Effector CD8-positive, alpha-beta T cell (primary cell): Measurements from ENCODE around the gene SFTPB.
"Not testable (repeated sequence)": the region's sequence is repeated elsewhere in the genome, so short reads cannot be mapped to it uniquely, and the experiment has no call there.

Experiments used
- DNase-seq: peaks from one replicate; lab custom pipeline; 2025; lab: John Stamatoyannopoulos, UW
- total RNA-seq, 4 experiments: gene quantifications; one replicate each; lab custom pipeline; 2026; lab: John Stamatoyannopoulos, UW

Gene SFTPB
- 0 to 0.18 (median 0) reads per million in 4 experiments for total RNA-seq

DNA sequence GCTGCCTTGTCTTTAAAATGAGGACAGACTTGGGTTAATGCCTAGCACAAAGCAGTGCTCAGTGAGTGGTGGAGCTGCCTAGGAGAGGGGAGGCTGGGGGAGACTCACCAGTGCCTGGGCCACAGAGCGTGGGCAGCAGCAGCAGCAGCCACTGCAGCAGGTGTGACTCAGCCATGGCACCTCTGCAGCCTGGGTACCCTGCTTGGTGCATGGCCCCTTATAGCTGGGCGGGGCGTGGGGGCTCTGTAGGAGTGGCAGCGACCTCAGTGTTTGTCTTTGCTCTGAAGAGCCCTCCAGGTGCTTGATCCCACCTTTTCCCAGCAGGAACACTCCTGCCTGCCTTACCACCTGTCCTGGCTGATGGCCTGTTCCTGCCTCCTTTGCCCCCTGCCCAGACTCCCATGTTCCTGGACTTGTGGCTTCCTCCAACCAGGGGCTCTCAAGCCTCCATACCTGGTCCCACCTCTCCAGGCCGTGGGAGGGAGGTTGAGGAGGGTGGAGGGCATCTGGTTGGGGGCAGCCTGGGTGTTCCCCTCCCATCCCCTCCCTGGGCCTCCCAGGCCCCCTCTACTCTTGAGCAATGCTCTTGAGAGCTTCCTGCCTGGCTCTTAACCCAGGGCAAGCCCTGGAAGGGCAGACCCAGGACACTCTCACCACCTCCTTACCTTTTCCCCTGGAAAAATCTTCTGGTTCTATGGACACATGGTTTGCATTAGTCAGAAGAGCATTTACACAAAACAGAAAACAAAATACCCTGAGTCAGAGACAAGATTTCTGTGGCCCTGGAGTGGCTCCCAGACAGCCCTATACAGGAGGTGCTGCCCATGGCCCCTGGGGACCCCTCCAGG, at the start of gene SFTPB:
Gene SFTPB (minus strand): TSS at position 191 of the 848 bp plus-strand sequence. CDS start 16 bp downstream, at position 175.
- no peak for DNase-seq

DNA sequence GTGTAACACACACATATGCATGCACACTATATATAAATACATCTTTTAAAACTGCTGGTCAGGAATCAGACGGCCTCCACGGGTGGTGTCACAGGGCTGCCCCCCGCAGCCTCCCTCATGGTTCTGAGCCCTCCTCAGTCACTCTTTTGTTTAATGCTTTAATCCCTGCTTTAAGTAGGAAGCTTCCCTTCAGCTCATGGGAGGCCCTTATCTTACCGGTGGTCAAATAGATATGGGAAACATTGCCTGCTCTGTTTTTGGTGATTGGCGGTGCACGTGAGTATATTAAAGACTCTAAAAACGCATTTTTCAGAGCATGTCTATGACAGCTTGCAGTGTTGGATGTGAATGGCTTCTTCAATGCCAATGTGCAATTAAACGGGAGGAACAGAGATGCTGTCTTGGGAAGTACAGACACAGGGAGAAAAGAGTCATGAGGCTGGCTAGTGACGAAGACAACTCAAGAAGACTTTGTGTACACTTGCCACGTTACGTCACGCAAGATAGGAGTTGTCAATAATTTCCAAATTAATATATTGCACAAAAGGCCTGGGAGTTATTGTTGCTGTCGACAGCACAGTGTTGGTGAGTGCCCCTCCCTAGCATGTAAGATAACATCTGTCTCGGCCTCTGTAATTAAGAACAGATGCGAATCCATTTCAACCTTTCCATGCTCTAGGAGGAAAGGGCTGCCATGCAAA, 49.5 kb upstream of the SFTPB start:
- no peak for DNase-seq

DNA sequence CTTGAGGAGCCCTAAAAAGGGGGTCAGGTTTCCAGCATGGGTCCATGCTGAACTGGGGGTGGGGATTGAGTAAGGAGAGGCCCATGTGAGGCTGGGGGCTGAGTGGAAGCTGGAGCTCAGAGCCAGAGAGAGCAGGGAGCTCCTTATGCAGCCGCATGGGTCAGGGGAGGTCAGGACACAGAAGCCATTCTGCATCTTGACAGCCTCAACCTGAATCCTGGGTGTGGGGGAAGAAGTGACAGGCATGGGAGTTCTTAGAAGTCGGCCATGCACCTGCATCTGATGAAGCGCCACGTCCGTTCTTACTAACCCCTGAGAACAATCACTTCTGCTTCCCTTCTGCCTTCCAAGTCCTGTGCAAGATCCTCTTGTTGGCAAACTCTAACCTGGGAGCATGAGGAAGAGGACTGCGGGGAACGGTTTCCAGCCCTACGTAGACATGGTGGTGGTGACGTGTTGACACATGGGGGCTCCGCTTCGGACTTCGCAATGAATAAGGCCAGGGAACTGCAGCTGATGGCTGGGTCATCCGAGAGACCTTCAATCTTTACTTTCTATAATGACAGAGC, 48.4 kb upstream of the SFTPB start:
- no peak for DNase-seq

DNA sequence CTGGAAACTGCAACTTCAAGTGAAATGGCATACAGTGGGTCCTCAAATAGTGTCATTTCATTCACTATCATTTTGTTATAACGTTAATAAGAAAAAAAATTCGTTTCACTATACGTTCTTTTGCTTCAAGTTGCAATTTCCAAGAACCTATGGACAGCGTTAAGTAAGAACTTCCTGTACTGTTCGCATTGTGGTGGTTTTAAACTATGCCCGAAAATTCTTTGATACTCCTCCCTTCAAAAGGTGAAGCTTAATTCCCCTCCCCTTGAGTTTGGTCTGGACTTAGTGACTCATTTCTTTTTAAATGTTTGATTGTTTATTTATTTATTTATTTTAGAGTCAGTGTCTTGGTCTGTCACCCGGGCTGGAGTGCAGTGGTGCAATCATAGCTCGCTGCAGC, 46.8 kb upstream of the SFTPB start:
- no peak for DNase-seq

DNA sequence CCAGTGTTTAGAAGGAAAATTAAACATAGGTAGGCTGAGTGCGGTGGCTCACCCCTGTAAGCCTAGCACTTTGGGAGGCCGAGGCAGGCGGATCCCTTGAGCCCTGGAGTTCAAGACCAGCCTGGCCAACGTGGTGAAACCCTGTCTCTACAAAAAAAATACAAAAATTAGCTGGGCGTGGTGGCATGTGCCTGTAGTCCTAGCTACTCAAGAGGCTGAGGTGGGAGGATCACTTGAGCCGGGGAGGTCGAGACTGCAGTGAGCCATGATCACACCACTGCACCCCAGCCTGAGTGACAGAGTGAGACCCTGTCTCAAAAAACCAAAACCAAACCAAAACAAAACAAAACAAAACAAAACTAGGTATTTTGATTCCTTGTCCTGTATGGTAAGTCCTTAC, 46.4 kb upstream of the SFTPB start:
- not testable (repeated sequence) for DNase-seq

DNA sequence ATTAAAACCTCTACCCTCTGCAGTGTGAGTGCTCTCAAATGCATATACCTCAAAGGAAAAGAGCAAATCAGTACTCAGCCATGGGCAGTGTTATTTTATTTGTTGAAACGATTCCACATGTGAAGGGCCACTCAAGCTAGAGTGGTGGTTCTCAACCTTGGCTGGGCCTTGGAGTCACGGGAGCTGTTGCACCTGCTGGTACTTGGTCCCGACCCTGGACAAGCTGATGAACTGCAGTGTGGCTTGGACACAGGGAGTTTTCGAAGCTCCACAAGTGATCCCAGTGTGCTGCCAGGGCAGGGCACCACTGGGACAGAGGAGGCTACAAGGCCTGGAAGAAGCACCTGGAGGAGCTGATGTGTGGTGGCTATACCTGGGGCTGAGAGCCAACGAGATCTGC, 45.8 kb upstream of the SFTPB start:
- no peak for DNase-seq

DNA sequence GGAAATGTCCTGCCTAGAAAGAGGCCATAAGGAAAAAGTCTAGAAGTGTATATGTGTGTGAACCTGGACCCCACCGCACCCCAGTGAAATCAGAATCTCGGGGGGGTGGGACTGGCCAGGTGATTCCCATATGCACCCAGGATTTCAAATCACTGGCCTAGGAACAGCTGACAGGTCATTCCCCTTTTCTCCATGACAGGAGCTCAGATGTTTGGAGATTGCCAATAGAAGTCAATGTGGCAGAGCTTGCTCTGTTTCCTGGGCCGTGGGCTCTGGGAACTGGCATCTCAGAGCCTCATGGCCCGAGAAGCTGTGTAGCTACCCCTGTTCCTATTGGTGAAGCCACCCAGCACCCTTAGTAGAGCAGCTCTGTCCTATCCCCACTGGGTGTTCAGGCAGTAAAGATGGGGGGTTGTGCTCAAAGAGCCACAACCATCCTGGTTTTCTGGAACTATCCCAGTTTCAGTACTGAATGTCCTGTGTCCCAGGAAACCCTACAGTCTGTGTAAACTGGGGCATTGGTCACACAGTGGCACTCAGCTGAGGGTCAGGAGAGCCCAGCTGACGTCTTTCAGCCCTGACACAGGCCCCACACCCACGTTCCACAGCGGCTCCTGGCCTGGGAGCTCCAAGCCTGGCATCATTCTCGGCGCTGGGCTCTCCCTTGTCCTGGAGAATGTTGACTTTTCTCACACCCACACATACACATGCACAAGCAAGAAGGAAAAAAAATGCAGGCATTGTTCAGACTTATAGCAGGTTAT, 45.0 kb upstream of the SFTPB start:
- no peak for DNase-seq

DNA sequence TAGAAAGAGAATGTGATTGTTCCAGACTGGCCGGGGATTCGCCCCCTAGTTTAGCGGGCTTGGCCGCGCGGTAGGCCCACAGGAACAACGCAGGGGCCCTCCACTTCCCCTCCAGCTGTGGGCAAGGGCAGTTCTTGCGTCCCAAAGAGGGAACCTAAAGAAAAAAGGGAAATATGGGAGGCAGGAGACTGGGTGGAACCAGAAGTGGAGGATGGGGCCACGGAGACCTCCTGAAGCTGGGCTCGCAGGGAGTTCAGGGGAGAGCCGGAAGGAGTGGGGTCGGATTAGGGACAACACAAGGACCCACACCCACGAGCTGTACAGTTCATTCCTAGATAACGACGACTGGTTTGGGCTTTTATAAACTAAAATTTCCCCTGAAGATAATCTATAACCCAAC, 44.3 kb upstream of the SFTPB start:
- DNase-seq = no peak

DNA sequence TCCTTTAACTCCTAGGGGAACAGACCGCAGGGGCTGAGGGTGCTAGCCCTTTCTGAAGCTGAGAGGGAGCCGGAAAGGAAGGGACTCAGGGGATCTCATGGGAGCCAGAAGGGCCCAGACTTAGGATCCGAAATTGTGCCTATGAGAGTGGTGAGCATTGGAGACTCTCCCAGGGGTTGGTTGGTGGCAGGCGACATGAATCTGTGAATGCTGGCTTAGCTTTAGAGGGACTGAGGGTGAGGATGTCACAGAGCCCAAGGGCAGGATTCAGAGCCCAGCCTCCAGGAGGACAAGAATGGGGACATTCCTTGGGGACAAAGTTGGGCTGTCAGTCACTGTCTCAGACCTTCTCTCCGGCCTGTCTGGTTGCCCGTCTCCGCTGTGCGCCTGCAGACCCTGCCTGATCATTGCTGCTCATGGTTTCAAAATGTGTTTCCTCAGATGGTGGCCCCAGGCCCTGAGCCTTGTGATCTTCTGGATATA, 43.6 kb upstream of the SFTPB start:
- DNase-seq = no peak

DNA sequence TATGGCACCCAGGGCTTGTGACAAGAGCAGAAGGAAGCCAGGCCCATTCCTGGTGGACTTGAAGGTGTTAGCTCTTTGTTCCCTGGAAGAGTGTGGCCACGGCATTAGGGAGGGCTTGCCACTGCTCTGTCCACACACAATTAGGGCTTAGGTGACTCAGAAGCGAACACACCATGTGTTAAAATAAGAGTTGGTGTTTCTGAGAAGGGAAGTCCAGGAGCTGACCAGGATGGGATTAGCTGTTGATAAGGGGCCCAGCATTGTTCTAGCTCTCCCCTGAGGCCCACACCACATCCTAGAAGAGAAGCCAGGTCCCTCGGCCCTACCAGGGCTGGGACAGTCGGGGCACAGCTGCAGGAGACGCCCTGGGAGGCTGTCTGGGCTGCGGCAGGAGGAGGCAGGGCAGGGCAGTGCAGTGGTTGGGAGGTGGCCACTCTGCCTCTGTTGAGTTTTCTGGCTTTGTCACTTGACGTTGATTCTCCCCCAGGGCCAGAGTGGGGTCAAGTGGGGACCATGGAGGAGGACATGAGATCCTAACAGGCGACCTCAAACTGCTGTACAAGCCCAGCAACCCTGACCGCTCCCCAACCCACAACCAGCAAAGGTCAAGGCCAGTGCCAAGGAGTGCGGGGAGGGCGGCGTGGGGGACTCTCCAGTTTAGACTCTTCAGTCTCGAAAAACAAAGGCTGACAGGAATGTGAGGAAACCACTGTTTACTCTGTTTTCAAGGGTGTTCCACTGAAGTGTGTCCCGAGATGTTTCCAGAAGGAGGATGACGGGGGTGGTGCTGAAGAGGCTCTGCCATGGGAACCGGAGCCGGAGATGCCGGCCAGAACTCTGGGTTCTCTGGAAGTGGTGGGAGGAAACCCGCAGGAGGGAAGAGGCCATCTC, 42.9 kb upstream of the SFTPB start:
- no peak for DNase-seq

DNA sequence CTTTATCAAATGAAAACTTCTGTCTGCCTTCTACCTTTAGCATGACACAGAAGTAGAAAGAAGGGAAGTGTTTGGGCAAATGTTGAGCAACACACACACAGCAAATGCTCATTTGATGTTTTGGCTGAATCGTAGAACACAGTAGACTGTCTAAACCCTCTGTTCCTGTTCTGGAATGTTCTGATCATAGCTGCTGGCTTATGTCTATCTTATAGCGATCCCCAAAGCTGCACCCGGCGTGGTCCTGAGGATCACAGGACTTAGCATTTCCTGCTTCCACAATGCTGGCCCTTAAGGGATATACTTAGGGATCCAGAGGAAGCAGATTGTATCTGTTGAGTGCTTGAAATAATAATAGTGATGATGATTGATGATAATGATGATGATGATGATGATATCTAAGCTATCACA, 41.4 kb upstream of the SFTPB start:
- no peak for DNase-seq

DNA sequence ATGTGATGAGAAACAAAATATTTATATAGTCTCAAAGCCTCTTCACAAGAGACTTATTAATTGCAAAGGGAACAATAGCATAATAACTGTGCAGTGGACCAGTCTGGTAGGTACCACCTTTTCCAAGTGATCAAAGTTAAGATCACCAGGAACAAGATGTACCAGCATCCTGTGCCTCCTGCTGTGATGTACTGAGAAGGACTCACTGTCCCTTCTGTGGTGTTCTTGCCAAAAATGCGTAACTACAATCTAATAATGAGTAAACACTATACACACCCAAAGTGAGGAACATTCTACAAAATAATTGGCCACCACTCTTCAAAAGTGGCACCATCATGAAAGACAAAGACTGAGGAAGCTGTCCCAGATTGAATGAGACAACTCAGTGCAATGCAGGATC, 40.6 kb upstream of the SFTPB start:
- DNase-seq = no peak

DNA sequence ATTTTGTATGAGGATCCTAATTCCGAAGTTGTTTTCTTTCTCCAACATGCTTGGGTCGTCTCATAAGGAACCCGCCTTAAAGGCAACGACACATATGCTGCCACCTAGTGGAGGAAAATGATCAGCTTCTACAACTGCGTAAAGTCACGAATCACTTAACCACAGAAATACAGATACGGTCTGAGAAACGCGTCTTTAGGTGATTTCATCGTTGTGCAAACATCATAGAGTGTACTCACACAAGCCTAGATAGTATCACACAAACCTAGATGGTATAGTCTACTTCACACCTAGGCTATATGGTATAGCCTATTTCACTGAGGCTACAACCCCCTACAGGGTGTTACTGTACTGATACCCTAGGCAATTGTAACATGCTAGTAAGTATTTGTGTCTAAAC, 39.3 kb upstream of the SFTPB start:
- DNase-seq = peak; percentile 15

DNA sequence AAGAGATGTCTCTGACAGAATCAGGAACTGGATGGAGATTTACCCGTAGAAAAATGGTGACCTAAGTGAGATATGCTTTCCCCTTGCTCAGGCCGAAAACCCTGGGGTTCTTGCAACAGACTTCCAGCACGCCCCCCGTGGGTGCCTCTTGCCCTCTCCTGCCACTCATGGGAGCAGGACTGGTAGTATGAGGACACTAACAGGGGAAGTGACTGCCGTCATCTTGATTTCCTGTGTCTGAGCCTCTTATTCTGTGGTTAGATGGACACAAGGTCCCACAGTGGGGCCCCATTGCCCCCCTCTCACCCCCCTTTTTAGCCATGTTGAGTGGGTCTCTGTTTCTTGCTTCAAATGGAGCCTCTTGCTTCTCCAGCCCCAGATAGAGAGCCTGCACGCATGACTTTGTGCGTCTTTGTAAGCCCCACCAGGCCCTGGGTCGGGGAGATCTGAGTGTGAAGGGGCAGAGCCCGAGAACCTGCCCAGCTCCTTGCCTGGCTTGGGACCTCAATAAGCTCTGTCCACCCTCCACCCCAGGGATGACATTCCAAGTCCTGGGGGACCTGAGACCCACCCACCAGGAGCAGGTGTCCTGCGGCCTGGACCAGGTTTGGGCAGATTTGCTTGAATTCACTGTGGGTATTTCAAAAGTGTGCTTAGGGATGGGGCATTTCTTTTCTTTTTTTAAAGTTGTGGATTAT, 38.7 kb upstream of the SFTPB start:
- no peak for DNase-seq

DNA sequence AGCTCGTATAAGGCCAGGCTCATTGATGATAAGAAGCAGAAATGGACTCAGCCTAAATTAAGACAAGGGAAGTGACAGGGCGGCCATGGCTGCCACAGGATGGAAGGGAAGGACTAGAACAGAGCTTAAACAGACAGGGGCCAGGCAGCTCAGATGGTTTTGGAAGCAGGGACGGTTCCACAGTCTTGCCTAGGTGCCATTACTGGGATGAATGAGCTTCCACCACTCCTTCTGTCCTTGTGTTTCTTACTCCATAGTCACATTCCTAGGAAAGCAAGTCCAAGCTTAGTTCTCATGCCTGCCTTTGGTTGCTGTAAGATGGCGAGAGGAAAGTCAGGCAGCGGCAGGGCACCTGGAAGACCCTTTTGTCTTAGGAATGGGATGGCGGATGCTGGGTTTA, 38.1 kb upstream of the SFTPB start:
- DNase-seq = no peak

DNA sequence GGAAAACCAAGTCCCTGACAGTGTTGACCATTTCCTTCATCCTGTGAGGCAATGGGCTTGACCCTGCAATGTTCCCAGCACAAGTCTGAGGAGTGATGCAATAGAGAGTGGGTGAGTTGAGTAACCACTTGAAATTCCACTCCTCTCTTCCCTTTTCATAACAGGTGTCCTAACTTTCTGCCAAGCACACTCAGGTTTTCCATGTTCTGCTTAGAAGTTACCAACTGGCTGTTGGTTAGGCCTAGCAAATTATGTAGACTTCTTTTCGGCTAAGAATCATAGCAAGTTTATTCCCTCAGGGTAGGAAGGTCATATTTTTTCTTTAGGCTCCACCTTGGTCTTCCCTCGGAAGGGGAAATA, 37.7 kb upstream of the SFTPB start:
- no peak for DNase-seq

DNA sequence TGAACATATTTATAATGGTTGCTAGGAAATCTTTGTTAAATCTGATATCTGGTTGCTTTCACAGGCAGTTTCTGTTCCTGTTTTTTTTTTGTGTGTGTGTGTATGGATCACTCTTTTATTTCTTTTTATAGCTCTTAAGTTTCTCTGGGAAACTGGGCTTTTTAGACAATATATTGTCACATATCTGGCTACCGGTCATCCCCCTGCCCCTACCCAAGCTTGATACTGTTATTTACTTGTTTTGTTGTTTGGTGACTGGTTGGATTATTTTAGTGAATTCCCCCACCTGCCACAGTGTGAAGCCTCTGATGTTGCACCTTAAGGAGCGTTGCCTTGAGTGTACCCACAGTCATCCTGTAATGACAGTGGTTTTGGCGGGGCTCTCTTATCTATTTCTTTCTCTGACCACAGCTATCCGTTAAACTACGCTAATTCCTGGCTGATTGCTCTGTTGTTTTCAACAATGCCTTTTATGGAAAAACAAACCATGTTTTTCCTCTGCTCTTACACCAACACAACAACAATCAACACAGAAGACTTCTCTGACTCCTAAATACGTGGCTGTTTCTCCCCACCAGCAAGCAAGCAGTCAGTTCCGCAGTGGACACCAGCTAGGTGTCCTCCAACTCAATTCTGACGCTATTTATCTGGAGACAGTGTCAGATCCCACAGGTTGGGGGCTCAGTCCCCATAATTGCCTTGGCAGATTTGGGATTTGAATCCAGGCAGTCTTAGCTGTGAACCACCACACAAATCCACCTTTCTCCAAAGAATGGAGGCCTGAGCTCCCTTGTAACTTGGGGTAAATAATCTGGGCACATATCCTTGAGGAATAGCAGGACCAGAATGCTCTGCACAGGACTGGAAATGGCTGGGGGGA, 37.0 kb upstream of the SFTPB start:
- no peak for DNase-seq

DNA sequence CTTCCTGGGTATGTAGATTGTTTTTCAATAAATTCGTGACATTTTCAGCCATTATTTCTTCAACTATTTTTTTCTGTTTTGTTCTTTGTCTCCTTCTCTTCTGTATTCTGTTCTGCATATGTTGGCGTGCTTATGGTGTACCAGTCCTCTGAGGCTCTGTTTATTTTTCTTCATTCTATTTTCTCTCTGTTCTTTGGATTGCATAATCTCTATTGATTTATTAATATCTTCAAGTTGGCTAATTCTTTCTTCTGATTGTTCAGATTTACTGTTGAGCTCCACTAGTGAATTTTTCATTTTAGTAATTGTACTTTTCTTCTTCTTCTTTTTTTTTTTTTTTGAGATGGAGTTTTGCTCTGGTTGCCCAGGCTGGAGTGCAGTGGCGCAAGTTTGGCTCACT, 36.0 kb upstream of the SFTPB start:
- DNase-seq = no peak

DNA sequence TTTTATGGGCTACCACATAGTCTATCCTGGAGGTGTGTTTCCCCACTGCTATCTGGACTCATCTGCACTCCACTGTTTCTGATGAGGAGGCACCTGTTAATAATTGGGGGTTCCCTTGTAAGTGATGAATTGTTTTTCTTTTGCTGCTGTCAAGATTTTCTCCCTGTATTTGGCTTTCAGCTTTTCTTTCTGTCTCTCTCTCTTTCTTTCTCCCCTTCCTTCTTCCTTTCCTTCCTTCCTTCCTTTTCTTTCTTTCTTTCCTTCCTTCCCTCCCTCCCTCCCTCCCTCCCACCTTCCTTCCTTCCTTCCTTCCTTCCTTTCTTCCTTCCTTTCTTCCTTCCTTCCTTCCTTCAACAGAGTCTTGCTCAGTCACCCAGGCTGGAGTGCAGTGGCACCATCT, 35.3 kb upstream of the SFTPB start:
- no peak for DNase-seq
